Ectodermal cell (in vitro differentiated cells): Measurements from ENCODE around the gene NCAM1.

Experiments used
- H3K27ac ChIP-seq: 2 replicates; pipeline ENCODE4 v1.7.0; 2013; ENCODE audit warnings: mild to moderate bottlenecking, low read depth, low read length; ENCODE audit not compliant: insufficient read depth, poor library complexity, severe bottlenecking
- H3K27me3 ChIP-seq: 2 replicates; pipeline ENCODE4 v1.7.0; 2013; ENCODE audit warnings: mild to moderate bottlenecking, low read length; ENCODE audit not compliant: insufficient read depth, control insufficient read depth, poor library complexity, severe bottlenecking
- H3K36me3 ChIP-seq: one replicate; pipeline ENCODE4 v1.7.0; 2013; ENCODE audit warnings: low read length; ENCODE audit not compliant: control insufficient read depth, insufficient read depth
- H3K4me1 ChIP-seq: one replicate; pipeline ENCODE4 v1.7.0; 2013; ENCODE audit warnings: low read length; ENCODE audit not compliant: control insufficient read depth, insufficient read depth
- H3K4me3 ChIP-seq: 2 replicates; pipeline ENCODE4 v1.7.0; 2013; ENCODE audit warnings: low read depth, low read length, control low read depth; ENCODE audit not compliant: insufficient read depth
- H3K9me3 ChIP-seq: 2 replicates; pipeline ENCODE4 v1.7.0; 2013; ENCODE audit warnings: mild to moderate bottlenecking, low read length, moderate library complexity; ENCODE audit not compliant: control insufficient read depth
- WGBS, 2 experiments: methylation state at CpG; one replicate each; pipeline ENCODE4 v1.1.7; 2013; ENCODE audit warnings: missing lambda C conversion rate in 2 of 2; 5-methylcytosine and 5-hydroxymethylcytosine counted together

Gene NCAM1

GRCh38 chr11:113162592-113162962, 201.4 kb downstream of the NCAM1 start:
- H3K4me3 ChIP-seq: no peak overlapping the region
- H3K27me3 ChIP-seq: no peaks in the 10 kb centered on the region
- H3K36me3 ChIP-seq: no peaks in the 10 kb centered on the region
- H3K27ac ChIP-seq: no peak overlapping the region
- H3K4me1 ChIP-seq: peaks cover 28% of the 10 kb centered on the region
- WGBS, 2 experiments: 92 to 93% methylated on average over 10 of the region's 10 CpGs
- H3K9me3 ChIP-seq: no peaks in the 10 kb centered on the region

GRCh38 chr11:113163291-113164030, 202.2 kb downstream of the NCAM1 start:
- WGBS, 2 experiments: 96% methylated on average over 9 of the region's 9 CpGs
- Histone ChIP-seq H3K4me3 (no peak overlapping the region), H3K36me3 (no peaks in the 10 kb centered on the region), H3K9me3 (no peaks in the 10 kb centered on the region), H3K27ac (no peak overlapping the region), H3K27me3 (no peaks in the 10 kb centered on the region), H3K4me1 (peaks cover 28% of the 10 kb centered on the region)

GRCh38 chr11:113166280-113166679, 205.1 kb downstream of the NCAM1 start:
- Histone ChIP-seq H3K4me3 (no peak overlapping the region), H3K27ac (no peak overlapping the region), H3K36me3 (no peaks in the 10 kb centered on the region), H3K27me3 (no peaks in the 10 kb centered on the region), H3K9me3 (no peaks in the 10 kb centered on the region), H3K4me1 (peaks cover 17% of the 10 kb centered on the region)
- WGBS, 2 experiments: 87 to 91% methylated on average over 3 of the region's 3 CpGs

- no peak overlapping the region for H3K27ac ChIP-seq
- 95 to 96% methylated on average over 5 to 6 of the region's 6 CpGs for WGBS, 2 experiments
- H3K9me3 ChIP-seq: no peaks in the 10 kb centered on the region
- H3K4me3 ChIP-seq: no peak overlapping the region
- no peaks in the 10 kb centered on the region for H3K36me3 ChIP-seq
- H3K27me3 ChIP-seq: no peaks in the 10 kb centered on the region
- peaks cover 6% of the 10 kb centered on the region for H3K4me1 ChIP-seq
Measured at GRCh38 chr11:113167599-113167998, 206.4 kb downstream of the NCAM1 start.

GRCh38 chr11:113168354-113169342, 207.4 kb downstream of the NCAM1 start:
- no peaks in the 10 kb centered on the region for H3K4me1 ChIP-seq
- 90 to 95% methylated on average over 12 to 13 of the region's 13 CpGs for WGBS, 2 experiments
- no peak overlapping the region for H3K4me3 ChIP-seq
- no peaks in the 10 kb centered on the region for H3K36me3 ChIP-seq
- H3K27ac ChIP-seq: no peak overlapping the region
- no peaks in the 10 kb centered on the region for H3K9me3 ChIP-seq
- no peaks in the 10 kb centered on the region for H3K27me3 ChIP-seq

GRCh38 chr11:113172382-113172951, 211.2 kb downstream of the NCAM1 start:
- Histone ChIP-seq H3K27me3 (no peaks in the 10 kb centered on the region), H3K9me3 (no peaks in the 10 kb centered on the region), H3K4me1 (peaks cover 6% of the 10 kb centered on the region), H3K27ac (no peak overlapping the region), H3K4me3 (no peak overlapping the region), H3K36me3 (no peaks in the 10 kb centered on the region)
- WGBS, 2 experiments: 91 to 92% methylated on average over 6 of the region's 6 CpGs

- Histone ChIP-seq H3K4me1 (peaks cover 13% of the 10 kb centered on the region), H3K4me3 (no peak overlapping the region), H3K36me3 (no peaks in the 10 kb centered on the region), H3K27me3 (no peaks in the 10 kb centered on the region), H3K9me3 (no peaks in the 10 kb centered on the region), H3K27ac (no peak overlapping the region)
- whole genome bisulfite sequencing, 2 experiments: 95 to 98% methylated on average over 4 of the region's 4 CpGs
Measured at GRCh38 chr11:113173126-113173525, 211.9 kb downstream of the NCAM1 start.

- no peak overlapping the region for H3K27ac ChIP-seq
- H3K4me3 ChIP-seq: no peak overlapping the region
- WGBS, 2 experiments: 92% methylated on average over 1 of the region's 1 CpG
- no peaks in the 10 kb centered on the region for H3K36me3 ChIP-seq
- no peaks in the 10 kb centered on the region for H3K9me3 ChIP-seq
- no peaks in the 10 kb centered on the region for H3K27me3 ChIP-seq
- H3K4me1 ChIP-seq: peaks cover 28% of the 10 kb centered on the region
Measured at GRCh38 chr11:113174882-113175281, 213.7 kb downstream of the NCAM1 start.

GRCh38 chr11:113176599-113177360, 215.6 kb downstream of the NCAM1 start:
- Histone ChIP-seq H3K4me1 (peaks cover 28% of the 10 kb centered on the region), H3K9me3 (no peaks in the 10 kb centered on the region), H3K27ac (no peak overlapping the region), H3K27me3 (no peaks in the 10 kb centered on the region), H3K4me3 (no peak overlapping the region), H3K36me3 (no peaks in the 10 kb centered on the region)
